Stimulated activated CD4-positive, alpha-beta T cell treated with anti-CD3 and anti-CD28 coated beads, Interleukin-4, amount 100 ng/mL, for 48 hours (primary cell): ENCODE measurements around the gene MCC.
"Not testable (repeated sequence)": the region's sequence is repeated elsewhere in the genome, so short reads cannot be mapped to it uniquely, and the experiment has no call there.

ENCODE experiments used
- DNase-seq, 2 donors: peaks; one replicate each; pipeline ENCODE4 v3.0.0-alpha.2; 2020; ENCODE audit warnings: low read depth in 2 of 2

The MCC gene

DNA sequence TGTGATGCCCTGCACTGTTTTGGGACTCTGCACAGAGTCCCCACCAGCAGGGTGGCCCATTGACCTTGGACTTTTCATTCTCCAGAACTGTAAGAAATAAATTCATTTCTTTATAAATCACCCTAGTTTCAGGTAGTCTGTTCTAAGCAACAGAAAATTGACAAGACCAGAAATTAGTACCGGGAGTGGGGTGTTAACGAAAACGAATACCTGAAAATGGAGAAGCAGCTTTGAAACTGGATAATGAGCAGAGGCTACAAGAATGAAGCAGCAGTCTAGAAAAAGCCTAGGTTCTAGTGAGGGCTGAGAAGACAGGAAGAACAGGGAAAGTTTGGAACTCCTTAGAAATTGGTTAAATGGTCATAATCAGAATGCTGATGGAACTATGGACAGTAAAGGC, 2.1 kb upstream of the MCC start:
- no peak for DNase-seq

DNA sequence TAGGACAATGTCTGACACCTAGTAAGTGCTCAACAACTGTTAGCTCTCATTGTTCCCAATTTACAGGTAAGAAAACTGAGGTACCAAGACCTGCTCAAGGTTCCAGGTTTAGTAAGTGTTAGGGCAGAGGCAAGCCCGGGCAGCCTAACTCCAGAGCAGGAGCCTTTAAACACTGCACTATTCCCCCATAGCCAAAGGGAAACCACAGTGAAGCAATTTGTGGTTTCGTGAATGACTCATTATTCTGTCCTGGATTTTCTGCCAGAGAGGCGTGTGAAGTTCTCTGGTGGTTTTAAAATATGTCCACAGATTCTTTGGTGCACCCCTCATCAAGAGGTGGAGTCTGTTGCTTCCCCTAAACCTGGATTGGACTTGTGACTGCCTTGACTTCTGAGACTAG, 1.0 kb upstream of the MCC start:
- no peak for DNase-seq

DNA sequence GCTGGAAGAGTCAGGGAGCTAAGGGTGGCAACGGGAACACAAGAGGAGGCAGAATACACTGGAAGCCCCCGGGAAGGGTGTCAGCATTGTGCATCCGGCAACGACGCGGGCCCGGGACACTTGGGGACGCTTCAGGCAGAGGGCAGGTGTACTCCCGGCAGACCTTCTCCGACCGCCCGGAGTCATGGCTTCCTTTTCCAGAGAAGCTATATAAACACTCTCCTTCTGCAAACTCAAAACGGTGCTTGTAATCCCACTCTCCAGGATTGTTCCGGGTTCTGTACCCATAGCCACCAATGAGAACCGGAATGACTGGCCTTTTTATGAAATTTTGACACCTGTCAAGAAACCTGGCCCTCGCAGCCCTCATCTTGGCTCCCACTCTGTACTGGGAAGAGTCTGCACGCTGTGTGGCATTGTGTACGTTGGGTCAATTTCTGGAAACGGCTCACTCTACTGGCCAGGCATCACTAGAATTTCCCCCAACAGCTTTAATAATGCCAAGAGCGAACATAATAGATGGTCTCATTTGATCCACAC, 462 bp upstream of the MCC start:
- no peak for DNase-seq

DNA sequence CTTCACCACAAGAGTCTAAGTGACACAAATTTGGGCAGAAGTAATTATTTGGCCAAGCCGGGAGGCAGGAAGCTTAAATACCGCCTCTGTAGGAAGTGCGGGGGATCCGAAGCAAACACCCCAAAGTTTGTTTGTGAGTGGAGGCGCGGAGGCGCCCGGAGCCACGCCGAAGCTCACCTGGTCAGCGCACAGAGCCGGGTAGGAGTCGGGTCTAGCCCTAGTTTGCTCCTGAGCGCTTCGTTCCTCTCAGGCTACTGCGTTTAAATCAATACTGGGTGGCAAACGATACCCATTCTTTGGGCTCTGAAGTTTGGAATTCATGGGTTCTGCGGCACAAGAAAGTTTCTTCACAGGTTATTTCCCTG, 855 bp downstream of the MCC start:
- no peak for DNase-seq

DNA sequence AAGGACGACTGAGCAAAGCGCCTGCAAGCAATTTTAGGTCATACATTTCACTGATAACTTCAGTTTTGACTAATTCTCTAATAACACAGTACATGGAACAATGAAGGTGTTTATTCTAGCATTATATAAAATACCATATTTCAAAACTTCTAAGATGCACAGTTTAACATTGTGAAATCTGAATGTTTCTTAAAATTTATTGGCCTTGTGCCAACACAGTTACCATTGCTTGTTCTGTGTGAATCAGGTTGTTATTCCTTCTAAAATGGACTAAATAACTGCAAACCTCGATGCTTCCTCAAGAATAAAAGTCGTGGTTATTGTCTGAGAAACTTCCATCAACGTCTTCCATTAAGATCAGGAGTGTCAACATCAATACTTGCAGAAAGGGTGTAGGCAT, 8.0 kb downstream of the MCC start:
- no peak for DNase-seq

DNA sequence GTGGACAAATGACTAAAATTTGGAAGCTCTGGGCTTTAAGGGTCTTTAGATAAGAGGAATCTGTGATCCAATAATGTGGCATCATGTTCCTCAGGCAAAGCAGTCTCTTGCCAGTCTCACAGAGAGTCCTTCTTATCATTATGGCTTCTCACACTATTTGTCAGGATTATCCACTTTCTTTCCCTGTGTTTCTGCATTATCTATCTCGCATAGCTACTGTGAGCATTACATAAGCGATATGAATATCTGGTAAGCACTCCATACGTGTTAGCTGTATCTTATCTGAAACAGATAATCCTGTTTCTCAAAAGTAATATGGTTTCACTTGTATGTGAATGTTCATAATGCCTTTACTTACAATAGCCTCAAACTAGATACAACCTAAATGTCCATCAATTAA, 9.6 kb downstream of the MCC start:
- no peak for DNase-seq

DNA sequence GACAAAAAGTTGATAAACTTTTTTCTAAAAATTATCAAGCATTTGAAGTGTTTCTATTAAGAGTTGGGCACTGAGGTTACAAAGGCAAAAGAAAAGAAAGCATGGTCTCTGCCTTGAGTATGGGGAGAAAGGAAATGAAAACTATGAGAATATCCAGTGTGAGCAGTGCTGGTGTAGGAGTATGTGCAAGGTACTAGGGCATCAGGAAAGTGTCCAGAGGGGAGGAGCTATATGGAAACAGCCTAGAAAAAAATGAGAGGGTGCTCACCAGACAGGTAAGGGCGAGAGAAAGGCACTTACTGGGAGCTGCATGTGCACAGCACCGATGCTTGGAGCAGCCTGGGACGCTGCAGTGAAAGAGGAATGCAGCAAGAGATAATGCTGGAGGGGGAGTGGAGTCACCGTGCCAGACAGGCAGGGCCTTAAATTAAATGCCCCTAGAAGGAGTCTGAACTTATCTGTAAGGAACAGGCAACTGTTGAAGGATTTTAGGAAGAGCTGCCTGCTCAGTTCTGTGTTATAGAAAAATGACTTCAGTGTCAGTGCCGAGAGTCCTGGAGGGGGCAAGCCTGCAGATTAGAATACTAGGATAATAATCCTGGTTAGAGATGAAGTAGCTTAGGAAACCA, 14.0 kb downstream of the MCC start:
- DNase-seq = no peak

DNA sequence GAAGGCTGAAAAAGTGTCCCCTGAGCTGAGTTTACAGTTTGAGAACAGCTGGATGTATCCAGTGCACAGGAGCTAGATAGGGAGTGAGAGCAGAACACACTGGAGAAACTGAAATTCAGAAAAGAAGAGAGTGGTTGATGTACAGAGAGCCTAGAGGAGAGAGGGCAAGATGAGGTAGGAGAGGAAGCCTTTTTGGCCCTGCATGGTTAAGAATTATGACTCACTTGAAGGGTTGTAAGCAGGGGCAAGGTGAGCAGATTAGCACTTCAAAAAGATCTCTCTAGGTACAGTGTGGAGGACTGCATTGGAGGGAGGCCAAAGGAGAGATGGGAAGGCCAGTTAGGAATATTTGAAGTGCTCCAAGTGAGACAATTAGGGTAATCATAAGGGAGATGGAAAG, 25.2 kb downstream of the MCC start:
- DNase-seq = no peak

DNA sequence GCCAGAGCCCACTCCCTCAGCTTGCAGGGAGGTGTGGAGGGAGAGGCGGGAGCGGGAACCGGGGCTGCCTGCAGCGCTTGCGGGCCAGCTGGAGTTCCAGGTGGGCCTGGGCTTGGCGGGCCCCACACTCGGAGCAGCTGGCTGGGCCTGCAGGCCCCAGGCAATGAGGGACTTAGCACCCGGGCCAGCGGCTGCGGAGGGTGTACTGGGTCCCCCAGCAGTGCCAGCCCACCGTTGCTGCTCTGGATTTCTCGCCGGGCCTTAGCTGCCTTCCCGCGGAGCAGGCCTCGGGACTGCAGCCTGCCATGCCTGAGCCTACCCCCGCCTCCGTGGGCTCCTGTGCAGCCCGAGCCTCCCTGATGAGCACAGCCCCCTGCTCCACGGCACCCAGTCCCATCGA, 31.1 kb downstream of the MCC start:
- not testable (repeated sequence) for DNase-seq

DNA sequence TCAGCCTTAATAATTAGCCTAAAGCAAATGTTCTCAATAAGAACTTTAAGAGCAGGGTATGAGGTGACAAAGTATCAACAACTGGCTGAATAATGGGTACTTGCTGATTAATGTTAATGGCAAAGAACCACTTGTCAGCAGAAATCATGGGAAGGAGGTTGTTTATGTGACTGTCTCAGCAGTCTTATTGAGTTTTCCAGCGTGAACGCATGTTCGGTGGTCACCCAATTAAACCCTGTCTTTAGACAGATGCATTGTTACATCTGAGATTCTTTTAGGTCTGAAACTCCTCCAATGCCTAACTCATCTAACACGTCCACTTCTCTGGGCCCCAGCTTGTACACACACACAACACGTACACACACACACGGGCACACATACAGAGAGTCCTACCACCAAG, 35.3 kb downstream of the MCC start:
- DNase-seq = no peak

DNA sequence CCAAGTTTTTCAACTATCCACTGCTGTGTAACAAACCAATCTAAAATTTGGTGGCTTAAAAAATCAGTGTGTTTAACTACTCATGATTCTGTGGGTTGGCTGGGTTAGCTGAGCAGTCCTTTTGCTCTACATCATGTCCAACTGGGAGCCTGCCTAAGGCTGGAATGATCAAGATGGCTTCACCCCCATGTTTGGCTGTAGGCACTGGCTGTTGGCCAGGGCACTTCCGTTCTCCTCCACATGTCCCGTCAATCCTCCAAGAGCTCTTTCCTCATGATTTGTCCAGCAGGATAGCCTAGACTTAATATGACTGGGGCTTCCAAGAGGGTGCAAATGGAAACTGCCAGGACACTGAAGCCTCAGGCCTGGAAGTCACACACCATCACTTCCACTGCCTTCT, 36.5 kb downstream of the MCC start:
- DNase-seq = no peak

DNA sequence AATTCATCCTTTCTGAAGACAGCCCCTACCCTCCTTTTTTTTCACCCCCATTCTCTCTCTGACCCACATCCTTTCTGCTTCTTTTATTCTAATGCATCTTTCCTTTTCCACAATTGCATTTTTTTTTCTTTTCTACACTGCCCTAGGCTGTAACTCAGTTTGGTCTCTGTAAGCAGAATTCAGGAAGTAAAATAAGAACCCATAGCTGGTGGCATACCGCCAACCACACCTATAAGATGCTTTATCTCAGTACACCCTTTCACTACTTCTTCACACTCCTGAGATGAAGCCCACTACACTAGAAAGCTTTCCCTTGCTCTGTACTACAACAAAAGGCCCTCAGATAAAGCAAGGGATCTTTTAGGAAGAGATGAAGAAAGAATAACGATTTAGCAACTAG, 37.3 kb downstream of the MCC start:
- no peak for DNase-seq

DNA sequence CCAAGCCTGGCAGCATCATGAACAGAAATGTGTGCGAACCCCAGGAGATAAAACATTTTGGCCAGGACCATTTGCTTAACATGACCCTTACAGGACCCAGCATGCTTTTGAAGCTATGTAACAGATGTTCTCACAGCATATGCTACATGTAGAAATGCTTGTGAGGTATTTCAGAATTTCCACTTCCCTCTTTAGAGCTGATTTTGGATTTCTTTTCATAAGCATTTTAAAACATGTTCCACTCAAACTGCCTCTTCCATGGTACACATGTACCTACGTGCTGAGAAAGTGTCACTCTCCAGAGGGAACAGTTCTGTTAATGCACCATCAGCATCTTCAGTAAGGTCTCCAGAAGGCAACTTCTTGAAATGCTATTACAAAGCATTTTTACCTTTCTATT, 37.8 kb downstream of the MCC start:
- DNase-seq = no peak

DNA sequence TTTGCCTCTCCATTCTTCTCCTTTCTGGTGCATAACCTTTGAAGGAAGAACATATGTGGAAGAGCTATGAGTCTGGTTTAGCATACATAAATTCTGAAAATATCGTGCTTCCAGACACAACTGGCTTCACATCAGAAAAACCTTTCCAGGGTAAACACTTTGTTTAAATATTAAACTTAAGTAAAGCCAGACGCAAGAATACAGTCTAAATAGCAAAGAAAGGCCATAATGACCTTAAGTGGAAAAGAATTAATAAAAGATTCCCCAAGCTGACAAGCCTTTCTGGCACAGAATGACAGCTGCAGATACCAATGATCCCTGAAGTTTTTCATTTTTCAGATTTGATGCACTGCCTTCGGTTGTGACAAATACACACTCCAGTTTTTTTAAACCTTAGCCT, 40.0 kb downstream of the MCC start:
- DNase-seq = no peak

DNA sequence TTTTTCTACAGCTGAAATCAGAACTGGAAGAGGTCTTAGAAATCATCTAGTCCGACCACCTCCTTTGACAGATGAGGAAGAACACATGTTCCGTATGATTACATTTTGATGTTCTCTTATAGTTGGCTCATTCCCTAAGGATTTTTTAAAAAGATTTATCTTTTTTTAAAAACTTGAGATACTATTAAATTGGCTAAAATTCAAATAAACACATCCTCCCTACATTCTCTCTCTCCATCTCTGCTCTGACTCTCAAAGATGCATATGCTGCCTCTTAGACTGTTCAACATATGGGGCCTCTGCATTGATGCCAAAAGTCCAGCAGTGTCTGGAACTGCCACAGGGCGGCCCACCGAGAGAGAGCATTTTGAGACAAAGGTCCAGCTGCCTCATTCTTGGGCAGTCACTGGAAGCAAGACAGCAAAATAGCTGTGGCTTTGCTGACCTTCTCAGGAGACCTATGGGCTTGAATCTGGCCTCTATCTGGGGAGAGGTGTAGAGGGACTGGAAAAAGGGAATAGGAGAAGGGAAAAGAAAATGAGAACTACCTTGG, 40.7 kb downstream of the MCC start:
- DNase-seq = no peak

DNA sequence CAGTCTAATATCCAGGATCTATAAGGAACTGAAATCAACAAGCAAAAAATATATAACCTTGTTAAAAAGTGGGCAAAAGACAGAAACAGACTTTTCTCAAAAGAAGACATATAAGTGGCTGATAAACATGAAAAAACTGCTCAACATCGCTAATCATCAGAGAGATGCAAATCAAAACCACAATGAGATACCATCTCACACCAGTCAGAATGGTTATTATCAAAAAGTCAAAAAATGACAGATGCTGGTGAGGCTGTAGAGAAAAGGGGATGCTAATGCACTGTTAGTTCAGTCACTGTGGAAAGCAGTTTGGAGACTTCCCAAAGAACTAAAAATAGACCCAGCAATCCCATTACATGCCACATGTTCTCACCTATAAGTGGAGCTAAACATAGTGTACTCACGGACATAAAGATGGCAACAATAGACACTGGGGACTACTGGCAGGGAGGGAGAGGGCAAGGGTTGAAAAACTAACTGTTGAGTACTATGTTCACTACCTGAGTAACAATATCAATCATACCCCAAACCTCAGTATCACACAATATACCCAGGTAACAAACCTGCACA, 41.8 kb downstream of the MCC start:
- DNase-seq = no peak

DNA sequence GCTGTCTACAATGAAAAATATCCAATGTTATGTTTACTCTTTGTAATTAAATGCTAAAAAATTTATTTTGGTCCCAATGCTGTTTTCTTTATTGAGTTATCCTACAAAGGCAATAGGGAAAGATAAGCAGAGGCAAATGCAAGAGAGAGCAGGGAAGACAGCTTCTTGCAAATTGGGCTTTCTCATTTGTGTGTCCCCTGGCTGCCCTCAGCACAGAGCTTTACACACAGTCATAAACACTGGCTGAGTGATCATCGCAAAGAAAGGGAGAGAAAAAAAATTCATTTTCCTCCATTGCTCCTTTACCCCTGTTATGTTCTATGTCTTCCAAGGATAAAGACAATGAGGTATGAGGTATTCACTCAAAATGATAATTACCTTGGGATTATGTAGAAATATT, 51.1 kb downstream of the MCC start:
- no peak for DNase-seq

DNA sequence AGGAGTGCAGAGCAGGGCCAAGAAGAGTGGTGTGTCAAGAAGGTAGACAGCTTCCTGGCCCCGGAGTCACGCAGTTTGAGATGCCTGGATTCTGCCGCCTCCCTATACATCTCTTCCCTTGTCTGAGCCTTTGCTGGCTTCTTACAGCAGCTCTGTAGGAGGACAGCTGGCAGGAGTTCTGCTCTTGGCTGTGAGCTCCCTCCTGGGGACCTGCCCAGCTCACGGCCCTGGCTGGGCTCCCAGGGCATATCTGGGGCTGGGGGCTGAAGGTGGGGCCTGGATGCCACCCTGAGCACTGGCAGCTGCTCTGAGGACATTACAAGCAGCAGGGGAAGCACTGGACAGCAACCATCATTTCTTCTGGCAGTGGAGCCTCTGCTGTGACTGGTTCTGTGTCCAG, 52.7 kb downstream of the MCC start:
- DNase-seq = no peak

DNA sequence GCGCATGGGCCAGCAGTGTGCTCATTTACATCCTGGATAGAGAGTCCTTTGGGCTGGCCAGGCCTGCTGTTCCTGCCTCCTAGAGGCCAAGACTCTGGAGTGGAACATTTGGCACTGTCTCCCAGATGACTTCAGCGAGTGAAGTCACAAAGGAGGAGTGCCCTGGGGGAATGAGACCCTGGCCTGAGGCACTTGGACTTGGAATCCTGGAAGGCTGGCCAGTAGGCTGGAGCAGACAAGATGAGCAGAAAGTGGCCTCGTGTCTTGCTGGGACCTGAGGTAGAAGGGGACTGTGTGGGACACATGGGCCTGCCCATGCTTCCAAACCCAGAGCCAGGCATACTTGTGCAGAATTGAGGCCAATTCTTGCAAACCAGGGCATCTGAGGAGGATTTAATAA, 53.4 kb downstream of the MCC start, which contains the start of gene TSSK1B:
Gene TSSK1B (minus strand): TSS at position 101 of the 400 bp plus-strand sequence. CDS start 150 bp downstream, outside the sequence.
- no peak for DNase-seq

DNA sequence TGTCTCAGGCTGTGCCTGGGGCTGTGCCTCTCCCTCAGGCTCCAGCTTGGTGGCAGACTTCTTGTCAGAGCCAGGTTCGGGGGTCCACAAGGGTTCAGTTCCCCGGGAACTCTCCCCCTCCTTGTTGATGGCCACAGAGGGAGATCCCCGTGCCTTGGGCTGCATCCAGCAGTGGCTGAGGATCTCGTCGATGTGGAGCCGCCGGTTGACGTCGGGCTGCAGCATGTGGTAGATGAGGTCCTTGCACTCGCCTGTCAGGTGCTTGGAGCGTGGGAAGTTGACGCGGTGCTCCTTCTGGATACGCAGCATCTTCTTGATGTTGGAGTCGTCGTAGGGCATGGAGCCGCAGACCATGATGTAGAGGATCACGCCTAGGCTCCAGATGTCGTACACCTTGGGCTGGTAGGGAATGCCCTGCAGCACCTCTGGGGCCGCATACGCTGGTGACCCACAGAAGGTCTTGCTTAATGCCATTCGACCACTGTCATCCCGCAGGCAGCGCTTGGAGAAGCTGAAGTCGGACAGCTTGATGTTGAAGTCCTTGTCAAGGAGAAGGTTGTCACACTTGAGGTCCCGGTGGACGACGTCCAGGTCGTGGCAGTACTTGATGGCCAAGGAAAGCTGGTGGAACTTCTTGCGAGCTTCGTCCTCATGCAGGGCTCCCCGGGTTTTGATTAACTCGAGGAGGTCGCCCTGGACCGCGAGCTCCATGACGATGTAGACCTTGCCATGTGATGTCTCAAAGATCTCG, 54.2 kb downstream of the MCC start:
- no peak for DNase-seq

DNA sequence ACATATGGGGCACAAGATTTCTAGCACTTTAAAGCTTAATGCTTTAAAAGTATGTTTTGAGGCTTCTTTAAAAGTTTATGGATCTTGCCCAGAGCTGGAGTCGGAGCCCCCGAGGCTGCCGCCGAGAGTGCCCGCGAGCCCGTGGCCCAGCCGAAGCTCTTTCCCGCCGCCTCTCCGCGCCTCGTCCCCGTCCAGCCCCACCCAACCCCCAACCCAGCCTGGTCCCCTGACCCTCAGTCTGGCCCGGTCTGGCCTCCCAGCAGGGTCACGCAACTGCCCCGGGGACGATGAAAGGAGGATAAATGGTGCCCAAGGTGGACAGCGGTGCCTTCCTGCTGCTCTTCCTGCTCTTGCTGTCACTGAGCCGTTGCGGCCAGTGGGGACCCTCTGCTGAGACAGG, 55.2 kb downstream of the MCC start:
- no peak for DNase-seq

DNA sequence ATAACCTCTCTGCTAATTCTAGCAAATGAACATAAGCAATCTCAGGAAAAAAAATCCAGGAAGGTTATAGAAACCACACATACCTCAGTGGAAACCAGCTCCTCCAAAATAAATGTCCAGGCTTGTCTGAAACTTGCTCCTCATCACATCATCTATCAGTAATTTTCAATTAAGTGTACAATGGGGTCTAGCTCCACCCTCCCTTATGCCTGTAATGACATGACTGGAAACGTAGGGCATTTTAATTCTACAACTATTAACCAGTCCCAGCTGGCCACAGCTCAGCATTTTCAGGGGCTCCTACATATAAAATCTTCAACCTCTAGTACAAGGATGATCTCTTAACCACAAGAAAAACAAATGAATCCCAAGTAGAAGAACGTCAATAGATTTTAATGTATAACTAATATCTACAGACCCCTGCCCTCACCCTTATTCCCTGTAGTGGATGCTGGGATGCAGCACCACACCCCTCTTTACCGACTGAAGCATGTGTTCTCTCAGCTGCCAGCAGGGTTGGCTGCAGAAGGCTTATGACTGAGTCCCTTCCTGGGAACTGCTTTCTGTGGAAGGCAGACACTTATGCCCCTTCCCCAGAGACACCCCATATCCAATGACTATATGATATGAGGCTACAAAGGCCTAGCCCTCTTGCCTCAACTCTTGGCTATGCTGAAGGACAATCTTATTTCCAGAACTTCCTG, 60.2 kb downstream of the MCC start:
- DNase-seq = no peak
